ENCODE measurements around the gene NCAN.
"Not testable (repeated sequence)": the region's sequence is repeated elsewhere in the genome, so short reads cannot be mapped to it uniquely, and the experiment has no call there.

The NCAN gene

DNA sequence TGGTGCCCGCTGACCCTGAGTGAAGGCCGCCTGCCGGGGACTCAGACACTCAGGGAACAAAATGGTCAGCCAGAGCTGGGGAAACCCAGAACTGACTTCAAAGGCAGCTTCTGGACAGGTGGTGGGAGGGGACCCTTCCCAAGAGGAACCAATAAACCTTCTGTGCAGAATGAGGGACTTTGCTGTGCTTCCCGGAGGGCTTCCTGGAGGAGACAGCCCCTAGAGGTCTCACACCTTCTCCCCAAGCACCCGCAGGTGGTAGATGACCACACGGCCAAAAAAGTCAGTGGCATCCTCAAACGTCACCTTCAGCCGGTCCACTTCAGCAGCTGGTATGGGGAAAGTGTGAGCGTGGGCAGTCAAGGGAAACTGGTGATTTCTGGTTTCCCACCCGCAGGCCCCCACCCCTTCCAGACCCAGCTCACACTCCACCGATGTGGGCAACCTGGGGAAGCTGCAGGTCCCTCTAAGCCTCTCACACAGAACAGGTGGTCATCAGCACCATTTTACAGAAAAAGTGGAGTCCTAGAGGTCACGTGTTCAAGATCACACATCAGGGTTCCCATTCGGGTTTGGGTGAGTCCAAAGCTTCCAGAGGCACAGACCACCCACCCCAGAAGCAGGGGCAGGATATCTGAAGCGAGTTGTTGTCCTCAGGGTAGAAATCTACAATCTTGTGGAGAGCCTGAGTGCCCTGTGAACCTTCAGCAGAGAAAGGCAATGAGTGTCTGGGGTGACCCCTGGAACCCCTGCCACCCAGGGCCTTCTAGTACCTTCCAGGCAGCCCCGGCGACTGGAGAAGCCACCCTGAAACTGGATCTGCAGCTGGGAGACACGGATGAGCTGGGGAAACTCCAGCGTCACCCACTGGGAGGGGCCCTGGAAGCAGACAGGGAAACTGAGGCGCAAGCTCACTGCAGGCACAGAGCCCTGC lies 9.8 kb upstream of the NCAN start:
- DNase-seq = no peak

DNA sequence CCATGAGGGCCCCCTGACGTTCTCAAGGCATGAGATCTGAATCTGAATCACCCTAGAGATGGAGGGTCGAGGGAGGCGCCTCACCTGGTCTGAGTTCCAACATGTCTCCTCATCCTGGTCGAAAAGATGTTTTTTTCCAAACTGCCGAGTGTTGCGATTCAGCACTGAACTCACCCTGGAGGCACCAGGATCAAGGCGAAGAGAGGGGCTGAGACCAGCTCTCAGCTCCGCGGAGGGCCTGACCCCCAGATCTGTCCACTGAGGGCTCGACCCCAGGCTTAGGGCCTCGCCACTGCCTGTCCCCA lies 9.1 kb upstream of the NCAN start:
- DNase-seq = no peak

- DNase-seq = peak; percentile 91
These were observed 8.5 kb upstream of the NCAN start, which contains the start of gene NR2C2AP for GRCh38 chr19:19203012-19203856. TSS of gene NR2C2AP (minus strand) at chr19:19203414. CDS start at chr19:19203060, 354 bp downstream.

- DNase-seq = no peak
These were observed 7.6 kb upstream of the NCAN start for GRCh38 chr19:19204181-19204580.

GRCh38 chr19:19205416-19206410 lies 6.0 kb upstream of the NCAN start:
- DNase-seq = no peak

DNA sequence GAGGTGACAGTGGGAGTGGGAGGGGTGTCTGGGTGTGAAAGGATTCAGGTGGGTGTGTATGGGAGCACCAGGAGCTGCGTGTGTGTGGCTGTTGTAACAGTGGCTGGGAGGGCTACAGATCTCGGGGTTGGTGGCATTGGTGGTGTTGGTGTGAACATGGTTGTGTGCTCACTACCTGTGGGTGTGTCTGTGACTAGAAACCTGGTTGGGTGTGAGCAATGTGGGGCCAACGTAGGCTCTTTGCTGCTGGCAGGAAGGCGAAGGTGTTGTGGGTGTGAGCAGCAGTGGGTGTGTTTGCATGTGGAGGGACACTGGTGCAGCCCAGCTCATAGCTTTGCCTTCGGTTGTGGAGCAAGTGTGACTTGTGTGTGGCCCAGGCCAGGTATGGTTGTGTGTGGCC lies 4.8 kb upstream of the NCAN start:
- no peak for DNase-seq

DNA sequence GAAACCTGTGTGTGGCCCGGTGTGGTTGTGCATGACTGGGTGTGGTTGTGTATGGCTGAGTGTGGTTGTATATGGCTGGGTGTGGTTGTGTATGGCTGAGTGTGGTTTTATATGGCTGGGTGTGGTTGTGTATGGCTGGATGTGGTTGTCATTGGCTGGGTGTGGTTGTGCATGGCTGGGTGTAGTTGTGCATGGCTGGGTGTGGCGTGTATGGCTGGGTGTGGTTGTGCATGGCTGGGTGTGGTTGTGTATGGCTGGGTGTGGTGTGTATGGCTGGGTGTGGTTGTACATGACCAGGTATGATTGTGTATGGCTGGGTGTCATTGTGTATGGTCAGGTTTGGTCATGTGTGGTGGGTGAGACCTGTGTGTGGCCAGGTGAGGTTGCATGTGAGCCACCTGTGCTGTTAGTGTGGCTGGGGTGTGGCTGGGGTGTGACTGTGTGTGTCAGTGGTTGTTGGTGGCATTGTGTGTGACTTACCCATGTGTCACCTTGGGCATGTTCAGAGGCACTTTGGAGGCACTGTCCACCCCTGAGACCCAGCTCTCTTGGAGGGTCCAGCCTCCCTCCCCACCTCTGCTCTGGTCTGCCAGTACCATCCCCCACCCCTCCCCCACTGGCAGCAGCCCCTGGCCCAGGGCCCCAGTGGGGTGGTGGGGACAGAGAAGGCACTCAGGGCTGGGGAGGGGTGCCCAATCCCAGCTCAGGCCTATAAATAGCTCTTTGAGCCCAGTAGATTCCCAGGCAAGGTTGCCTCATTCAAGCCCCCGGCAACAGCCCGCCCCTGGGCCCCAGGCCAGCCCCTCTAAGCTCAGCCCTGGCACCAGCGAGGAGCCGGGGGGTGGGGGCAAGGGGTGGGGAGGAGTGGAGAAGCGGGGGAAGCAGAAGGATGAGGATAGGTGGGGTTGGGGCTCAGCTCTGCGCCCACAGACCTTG lies 3.9 kb upstream of the NCAN start:
- no peak for DNase-seq

GRCh38 chr19:19209372-19209771 lies 2.4 kb upstream of the NCAN start:
- DNase-seq = no peak

DNA sequence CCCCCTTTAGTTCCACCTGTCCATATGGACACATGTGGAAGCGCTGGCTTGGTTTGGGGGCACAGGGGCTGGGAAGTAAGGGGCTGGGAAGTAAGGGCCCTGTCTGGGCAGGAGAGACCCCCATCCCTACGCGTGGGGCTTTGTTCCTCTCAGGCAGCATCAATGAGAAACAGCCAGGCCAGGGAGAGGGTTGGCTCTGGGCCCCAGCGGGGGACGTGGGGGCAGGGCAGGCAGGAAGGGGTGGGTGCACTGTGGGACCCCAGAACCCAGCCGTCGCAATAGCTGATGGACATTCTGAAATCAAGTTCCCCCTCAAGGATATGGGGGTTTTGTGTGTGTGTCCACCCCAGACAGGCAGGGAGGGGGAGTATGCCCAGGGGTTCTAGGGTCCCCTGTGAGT lies 1.2 kb downstream of the NCAN start:
- DNase-seq = no peak

DNA sequence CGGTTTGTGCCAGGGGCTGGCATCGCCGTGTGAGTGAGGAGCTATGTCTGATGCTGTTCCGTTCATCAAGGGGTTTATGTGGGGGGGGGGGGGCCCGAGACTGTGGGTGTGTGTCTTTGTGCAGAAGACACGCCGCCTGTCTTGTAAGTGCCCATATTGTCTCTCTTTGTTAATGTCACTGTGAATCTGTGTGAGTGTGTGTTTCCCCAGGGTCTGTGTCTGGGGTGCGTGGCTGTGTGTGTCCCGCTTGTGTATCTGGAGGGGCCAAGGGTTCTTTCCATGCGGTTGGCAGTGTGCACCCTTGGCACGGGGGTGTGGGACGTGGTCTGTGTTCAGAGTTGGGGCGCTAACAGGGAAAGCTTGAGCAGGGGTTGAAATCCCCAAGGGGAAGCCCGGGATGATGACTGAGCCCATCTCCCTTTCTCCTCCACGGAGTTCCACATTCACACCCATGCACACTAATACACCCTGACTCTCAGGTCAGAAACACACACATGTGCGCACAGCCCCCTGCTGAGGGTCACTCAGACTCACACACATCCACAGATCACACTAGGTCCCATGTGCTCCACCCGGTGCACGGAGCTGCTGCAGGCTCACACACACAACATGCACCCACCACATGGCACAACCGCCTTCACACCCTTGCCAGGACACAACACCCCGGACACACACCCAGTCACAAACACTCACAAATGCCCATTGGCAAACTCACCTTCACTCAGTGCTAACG lies 1.8 kb downstream of the NCAN start:
- DNase-seq = no peak

DNA sequence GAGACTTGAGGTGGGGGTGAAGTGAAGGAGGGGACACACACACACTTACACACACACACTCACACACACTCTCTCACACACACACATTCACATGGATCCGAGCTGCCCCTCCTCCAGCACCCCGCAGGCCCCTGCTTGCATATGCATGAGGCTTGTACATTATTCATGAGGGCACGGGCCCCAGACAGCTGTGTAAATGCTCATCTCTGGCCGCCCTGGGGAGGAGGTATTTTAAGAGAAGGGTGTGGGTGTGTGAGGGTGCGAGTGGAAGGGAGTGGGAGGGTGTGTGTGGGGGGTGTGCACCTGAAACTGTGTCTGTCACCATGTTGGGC lies 2.4 kb downstream of the NCAN start:
- DNase-seq = peak; percentile 6

DNA sequence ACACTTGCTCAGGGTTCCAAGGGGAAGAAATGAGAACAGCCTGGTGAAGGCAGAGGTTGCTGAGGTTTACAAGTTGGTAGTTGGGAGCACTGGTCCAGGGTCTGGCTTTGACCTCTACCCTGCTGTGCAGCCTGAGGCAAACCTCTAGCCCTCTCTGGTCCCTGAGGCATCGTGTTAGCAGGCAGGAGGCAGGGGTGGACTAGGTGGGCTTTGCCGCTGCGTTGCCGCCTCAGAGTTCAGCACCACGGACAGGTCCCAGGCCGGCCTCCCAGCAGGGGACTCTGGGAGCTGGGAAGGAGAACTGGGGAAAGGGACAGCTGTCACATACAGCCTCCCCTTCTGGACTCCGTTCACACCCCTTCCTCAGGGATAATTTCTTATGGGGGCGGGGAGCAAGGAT lies 3.1 kb downstream of the NCAN start:
- no peak for DNase-seq

DNA sequence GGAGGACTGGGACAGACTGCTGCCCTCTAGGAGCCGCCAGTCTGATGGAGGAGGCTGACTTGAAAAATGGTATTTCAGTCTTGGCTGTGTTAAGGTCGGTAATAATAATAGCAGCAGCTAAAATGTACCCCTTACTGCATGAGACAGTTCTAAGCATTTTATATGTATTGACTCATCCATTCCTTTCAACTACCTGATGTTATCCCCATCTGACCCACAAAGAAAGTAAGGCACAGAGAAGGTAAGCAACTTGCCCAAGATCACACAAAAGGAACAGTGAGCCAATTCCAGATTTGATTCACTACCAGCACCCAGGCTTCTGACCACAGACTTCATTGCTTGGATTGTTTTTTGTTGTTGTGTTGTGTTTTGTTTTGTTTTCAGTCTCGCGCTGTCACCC lies 4.0 kb downstream of the NCAN start:
- DNase-seq = no peak

- DNase-seq = no peak
These were observed 5.3 kb downstream of the NCAN start for GRCh38 chr19:19217099-19217498.

DNA sequence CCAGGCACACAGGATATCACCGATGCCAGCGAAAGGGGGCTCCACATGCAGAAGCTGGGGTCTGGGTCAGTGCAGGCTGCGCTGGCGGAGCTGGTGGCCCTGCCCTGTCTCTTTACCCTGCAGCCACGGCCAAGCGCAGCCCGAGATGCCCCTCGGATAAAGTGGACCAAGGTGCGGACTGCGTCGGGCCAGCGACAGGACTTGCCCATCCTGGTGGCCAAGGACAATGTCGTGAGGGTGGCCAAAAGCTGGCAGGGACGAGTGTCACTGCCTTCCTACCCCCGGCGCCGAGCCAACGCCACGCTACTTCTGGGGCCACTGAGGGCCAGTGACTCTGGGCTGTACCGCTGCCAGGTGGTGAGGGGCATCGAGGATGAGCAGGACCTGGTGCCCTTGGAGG lies 7.2 kb downstream of the NCAN start:
- no peak for DNase-seq

DNA sequence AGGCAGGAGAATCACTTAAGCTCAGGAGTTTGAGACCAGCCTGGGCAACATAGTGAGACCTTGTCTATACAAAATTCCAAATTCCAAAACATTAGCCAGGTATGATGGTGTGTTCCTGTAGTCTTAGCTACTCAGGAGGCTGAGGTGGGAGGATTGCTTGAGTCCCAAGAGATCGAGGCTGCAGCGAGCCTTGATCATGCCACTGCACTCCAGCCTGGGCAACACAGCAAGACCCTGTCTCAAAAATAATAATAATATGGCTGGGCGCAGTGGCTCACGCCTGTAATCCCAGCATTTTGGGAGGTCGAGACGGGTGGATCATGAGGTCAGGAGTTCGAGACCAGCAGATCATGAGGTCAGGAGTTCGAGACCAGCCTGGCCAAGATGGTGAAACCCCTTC lies 9.2 kb downstream of the NCAN start:
- DNase-seq = not testable (repeated sequence)

DNA sequence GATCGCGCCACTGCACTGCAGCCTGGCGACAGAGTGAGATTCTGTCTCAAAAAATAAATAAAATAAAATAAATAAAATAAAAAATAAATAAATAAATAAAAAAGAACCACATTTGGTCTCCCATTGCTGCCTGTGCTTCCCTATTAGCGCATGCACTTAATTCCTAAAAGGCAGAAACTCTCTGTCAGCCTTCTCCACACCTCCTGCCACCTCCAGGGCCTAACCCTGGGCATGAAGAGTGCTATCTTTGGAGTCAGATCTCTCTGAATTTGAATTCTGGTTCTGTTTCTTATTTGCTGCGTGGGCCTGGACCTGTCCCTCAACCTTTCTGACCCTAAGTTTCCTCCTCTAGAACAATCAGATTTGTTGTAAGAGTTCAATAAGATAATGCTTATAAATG lies 11.3 kb downstream of the NCAN start:
- no peak for DNase-seq

- DNase-seq = no peak
These were observed 11.9 kb downstream of the NCAN start for GRCh38 chr19:19223636-19224035.

GRCh38 chr19:19224150-19224851 lies 12.5 kb downstream of the NCAN start:
- DNase-seq = no peak

DNA sequence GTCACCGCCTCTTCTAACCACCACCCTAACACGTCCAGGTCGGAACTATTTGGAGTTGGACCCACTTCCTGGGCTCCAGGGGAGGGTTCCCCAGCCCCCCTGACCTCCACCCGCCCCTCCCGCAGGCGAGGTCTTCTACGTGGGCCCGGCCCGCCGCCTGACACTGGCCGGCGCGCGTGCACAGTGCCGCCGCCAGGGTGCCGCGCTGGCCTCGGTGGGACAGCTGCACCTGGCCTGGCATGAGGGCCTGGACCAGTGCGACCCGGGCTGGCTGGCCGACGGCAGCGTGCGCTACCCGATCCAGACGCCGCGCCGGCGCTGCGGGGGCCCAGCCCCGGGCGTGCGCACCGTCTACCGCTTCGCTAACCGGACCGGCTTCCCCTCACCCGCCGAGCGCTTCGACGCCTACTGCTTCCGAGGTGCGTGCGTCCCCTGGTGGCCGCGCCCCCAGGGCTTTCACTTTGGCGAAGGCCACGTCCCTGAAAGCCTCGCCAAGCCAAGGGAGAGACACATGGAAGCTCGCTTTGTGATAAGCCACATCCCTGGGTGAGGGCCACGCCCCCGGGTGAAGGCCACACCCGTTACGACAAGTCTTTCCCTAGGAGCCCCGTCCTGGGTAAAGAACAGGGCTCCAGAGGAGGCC lies 13.2 kb downstream of the NCAN start:
- DNase-seq = peak; percentile 82
